ENCODE results near the gene TMEM174. TPM values are rescaled to one million over a fixed set of nuclear protein-coding genes. Genes with fewer than 3 reads are reported as not detected.

The TMEM174 gene
- total and polyA plus RNA-seq, 4 donors: not detected

DNA sequence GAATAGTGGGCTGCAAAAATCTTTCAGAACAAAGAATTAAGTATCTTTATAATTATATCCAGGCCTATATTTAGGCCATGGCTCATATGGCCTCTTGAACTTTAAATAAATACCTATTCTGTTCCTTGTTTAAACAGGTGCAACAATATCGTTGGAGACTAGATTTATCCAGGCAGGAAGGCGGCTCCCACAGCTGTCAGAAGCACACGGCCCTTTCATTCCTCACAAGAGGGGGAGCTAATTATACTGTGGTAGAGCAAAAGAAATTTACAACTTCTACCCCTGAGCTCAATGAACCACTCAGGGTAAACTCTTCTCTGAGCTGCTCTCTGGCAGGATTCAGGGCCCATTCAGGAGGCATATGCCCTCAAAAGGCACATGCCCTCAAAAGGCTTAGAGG, 31.3 kb downstream of the TMEM174 start:
- Histone ChIP-seq H3K9me3 (ENCODE audit: control insufficient read depth in 4 of 4, low read length in 3 of 4) (no peaks in the 10 kb centered on the region), H3K27ac (ENCODE audit: low read depth in 1 of 2, low read length in 2 of 2) (no peak overlapping the region), H3K4me1 (ENCODE audit: control insufficient read depth in 4 of 4, insufficient read depth in 4 of 4, low read length in 3 of 4) (peaks cover 0 to 6% (median 3%) of the 10 kb centered on the region in 4 donors), H3K27me3 (ENCODE audit: control insufficient read depth in 4 of 4, insufficient read depth in 4 of 4, low read length in 3 of 4) (peaks cover 0 to 3% (median 0%) of the 10 kb centered on the region in 4 donors), H3K4me3 (ENCODE audit: low read depth in 1 of 3, low read length in 3 of 3) (no peak overlapping the region), H3K9ac (ENCODE audit: low read depth in 1 of 2, low read length in 2 of 2) (no peak overlapping the region), H3K36me3 (ENCODE audit: control insufficient read depth in 4 of 4, insufficient read depth in 3 of 4, low read depth in 1 of 4, low read length in 3 of 4) (no peaks in the 10 kb centered on the region)
- WGBS: 81% methylated on average over 3 of the region's 3 CpGs
- TF ChIP-seq HNF4G (IDR thresholded peaks at IDR 0.05) (no peak), TAF1 (conservative IDR thresholded peaks at IDR 0.05) (no peak), YY1 (IDR thresholded peaks at IDR 0.05) (no peak), JUND (IDR thresholded peaks at IDR 0.05) (no peak), RAD21 (IDR thresholded peaks at IDR 0.05) (no peak), NR2F2 (IDR thresholded peaks at IDR 0.05) (no peak), EGR1 (IDR thresholded peaks at IDR 0.05; ENCODE audit: low read depth in 2 of 2) (no peak), GABPA (IDR thresholded peaks at IDR 0.05 in 1 of 2, conservative IDR thresholded peaks at IDR 0.05 in 1 of 2) (no peak), FOXA2 (IDR thresholded peaks at IDR 0.05) (no peak)
- TF ChIP-seq, protein P1, sequence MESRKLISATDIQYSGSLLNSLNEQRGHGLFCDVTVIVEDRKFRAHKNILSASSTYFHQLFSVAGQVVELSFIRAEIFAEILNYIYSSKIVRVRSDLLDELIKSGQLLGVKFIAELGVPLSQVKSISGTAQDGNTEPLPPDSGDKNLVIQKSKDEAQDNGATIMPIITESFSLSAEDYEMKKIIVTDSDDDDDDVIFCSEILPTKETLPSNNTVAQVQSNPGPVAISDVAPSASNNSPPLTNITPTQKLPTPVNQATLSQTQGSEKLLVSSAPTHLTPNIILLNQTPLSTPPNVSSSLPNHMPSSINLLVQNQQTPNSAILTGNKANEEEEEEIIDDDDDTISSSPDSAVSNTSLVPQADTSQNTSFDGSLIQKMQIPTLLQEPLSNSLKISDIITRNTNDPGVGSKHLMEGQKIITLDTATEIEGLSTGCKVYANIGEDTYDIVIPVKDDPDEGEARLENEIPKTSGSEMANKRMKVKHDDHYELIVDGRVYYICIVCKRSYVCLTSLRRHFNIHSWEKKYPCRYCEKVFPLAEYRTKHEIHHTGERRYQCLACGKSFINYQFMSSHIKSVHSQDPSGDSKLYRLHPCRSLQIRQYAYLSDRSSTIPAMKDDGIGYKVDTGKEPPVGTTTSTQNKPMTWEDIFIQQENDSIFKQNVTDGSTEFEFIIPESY (IDR thresholded peaks at IDR 0.05): no peak
- TF ChIP-seq, protein P2, sequence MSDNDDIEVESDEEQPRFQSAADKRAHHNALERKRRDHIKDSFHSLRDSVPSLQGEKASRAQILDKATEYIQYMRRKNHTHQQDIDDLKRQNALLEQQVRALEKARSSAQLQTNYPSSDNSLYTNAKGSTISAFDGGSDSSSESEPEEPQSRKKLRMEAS (IDR thresholded peaks at IDR 0.05): no peak
- TF ChIP-seq, protein P3, sequence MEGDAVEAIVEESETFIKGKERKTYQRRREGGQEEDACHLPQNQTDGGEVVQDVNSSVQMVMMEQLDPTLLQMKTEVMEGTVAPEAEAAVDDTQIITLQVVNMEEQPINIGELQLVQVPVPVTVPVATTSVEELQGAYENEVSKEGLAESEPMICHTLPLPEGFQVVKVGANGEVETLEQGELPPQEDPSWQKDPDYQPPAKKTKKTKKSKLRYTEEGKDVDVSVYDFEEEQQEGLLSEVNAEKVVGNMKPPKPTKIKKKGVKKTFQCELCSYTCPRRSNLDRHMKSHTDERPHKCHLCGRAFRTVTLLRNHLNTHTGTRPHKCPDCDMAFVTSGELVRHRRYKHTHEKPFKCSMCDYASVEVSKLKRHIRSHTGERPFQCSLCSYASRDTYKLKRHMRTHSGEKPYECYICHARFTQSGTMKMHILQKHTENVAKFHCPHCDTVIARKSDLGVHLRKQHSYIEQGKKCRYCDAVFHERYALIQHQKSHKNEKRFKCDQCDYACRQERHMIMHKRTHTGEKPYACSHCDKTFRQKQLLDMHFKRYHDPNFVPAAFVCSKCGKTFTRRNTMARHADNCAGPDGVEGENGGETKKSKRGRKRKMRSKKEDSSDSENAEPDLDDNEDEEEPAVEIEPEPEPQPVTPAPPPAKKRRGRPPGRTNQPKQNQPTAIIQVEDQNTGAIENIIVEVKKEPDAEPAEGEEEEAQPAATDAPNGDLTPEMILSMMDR (IDR thresholded peaks at IDR 0.05; ENCODE audit: low read depth, low read length, missing input control): no peak
- TF ChIP-seq, protein P4, sequence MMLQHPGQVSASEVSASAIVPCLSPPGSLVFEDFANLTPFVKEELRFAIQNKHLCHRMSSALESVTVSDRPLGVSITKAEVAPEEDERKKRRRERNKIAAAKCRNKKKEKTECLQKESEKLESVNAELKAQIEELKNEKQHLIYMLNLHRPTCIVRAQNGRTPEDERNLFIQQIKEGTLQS (IDR thresholded peaks at IDR 0.05): no peak
- no peak for DNase-seq (ENCODE audit: low spot score)

DNA sequence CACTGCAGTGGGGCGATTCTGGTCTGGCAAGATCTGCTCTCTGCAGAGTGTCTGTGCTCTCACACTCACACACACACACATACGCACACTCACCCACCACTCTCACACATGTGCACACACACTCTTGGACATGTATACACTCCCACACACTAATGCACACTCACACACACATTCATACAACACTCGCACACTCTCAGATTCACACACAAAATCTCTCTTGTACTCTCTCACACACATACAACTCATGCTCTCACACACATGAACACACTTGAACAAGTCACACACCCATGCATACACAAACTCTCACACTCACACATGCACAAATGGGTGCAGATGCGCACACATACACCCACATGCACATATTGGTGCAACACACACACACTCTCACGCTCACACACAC, 31.7 kb downstream of the TMEM174 start:
- H3K9me3 ChIP-seq (ENCODE audit: control insufficient read depth in 4 of 4, low read length in 3 of 4): no peaks in the 10 kb centered on the region
- no peaks in the 10 kb centered on the region for H3K36me3 ChIP-seq (ENCODE audit: control insufficient read depth in 4 of 4, insufficient read depth in 3 of 4, low read depth in 1 of 4, low read length in 3 of 4)
- H3K27ac ChIP-seq (ENCODE audit: low read depth in 1 of 2, low read length in 2 of 2): no peak overlapping the region
- H3K9ac ChIP-seq (ENCODE audit: low read depth in 1 of 2, low read length in 2 of 2): no peak overlapping the region
- peaks cover 0 to 6% (median 3%) of the 10 kb centered on the region in 4 donors for H3K4me1 ChIP-seq (ENCODE audit: control insufficient read depth in 4 of 4, insufficient read depth in 4 of 4, low read length in 3 of 4)
- 91% methylated on average over 5 of the region's 5 CpGs for WGBS
- H3K4me3 ChIP-seq (ENCODE audit: low read depth in 1 of 3, low read length in 3 of 3): no peak overlapping the region
- DNase-seq (ENCODE audit: low spot score): no peak
- H3K27me3 ChIP-seq (ENCODE audit: control insufficient read depth in 4 of 4, insufficient read depth in 4 of 4, low read length in 3 of 4): peaks cover 0 to 3% (median 0%) of the 10 kb centered on the region in 4 donors
- TF ChIP-seq EGR1 (IDR thresholded peaks at IDR 0.05; ENCODE audit: low read depth in 2 of 2) (no peak), HNF4G (IDR thresholded peaks at IDR 0.05) (no peak), HNF4A (conservative IDR thresholded peaks at IDR 0.05) (no peak), RXRA (IDR thresholded peaks at IDR 0.05) (no peak), GABPA (IDR thresholded peaks at IDR 0.05 in 1 of 2, conservative IDR thresholded peaks at IDR 0.05 in 1 of 2) (no peak), NR2F2 (IDR thresholded peaks at IDR 0.05) (no peak), SP1 (IDR thresholded peaks at IDR 0.05) (no peak), FOXA2 (IDR thresholded peaks at IDR 0.05) (no peak), RAD21 (IDR thresholded peaks at IDR 0.05) (no peak), YY1 (IDR thresholded peaks at IDR 0.05) (no peak), JUND (IDR thresholded peaks at IDR 0.05) (no peak), TAF1 (conservative IDR thresholded peaks at IDR 0.05) (no peak), FOXA1 (IDR thresholded peaks at IDR 0.05) (no peak)
- TF ChIP-seq, protein P5, sequence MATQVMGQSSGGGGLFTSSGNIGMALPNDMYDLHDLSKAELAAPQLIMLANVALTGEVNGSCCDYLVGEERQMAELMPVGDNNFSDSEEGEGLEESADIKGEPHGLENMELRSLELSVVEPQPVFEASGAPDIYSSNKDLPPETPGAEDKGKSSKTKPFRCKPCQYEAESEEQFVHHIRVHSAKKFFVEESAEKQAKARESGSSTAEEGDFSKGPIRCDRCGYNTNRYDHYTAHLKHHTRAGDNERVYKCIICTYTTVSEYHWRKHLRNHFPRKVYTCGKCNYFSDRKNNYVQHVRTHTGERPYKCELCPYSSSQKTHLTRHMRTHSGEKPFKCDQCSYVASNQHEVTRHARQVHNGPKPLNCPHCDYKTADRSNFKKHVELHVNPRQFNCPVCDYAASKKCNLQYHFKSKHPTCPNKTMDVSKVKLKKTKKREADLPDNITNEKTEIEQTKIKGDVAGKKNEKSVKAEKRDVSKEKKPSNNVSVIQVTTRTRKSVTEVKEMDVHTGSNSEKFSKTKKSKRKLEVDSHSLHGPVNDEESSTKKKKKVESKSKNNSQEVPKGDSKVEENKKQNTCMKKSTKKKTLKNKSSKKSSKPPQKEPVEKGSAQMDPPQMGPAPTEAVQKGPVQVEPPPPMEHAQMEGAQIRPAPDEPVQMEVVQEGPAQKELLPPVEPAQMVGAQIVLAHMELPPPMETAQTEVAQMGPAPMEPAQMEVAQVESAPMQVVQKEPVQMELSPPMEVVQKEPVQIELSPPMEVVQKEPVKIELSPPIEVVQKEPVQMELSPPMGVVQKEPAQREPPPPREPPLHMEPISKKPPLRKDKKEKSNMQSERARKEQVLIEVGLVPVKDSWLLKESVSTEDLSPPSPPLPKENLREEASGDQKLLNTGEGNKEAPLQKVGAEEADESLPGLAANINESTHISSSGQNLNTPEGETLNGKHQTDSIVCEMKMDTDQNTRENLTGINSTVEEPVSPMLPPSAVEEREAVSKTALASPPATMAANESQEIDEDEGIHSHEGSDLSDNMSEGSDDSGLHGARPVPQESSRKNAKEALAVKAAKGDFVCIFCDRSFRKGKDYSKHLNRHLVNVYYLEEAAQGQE (IDR thresholded peaks at IDR 0.05): no peak
- TF ChIP-seq, protein P1 (IDR thresholded peaks at IDR 0.05): no peak
- TF ChIP-seq, protein P3 (IDR thresholded peaks at IDR 0.05; ENCODE audit: low read depth, low read length, missing input control): no peak
- TF ChIP-seq, protein P2 (IDR thresholded peaks at IDR 0.05): no peak
- TF ChIP-seq, protein P4 (IDR thresholded peaks at IDR 0.05): no peak
